ENCODE measurements around the gene SLC35A1.

Gene SLC35A1

DNA sequence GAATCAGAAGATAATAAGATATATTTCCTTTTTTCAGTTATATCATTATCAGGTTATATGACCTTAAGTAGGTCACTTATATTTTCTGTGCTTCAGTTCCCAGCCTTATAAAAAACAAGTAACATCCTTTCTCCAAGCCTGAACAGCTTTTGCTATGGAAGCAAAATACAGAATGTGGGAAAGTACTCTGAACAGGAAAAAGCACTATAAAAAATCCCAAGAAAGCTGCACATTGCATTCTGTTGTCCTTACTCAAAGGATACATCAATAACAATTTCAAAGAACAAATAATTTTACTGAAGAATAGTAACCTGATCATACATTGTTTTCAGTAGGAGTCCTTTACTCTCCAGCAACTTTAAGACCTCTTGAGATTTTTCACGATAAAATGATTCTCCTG lies 56.4 kb downstream of the SLC35A1 start:
- H3K36me3 ChIP-seq (ENCODE audit: control insufficient read depth, insufficient read depth, low read length, severe bottlenecking): peaks cover 60% of the 10 kb centered on the region
- DNase-seq (ENCODE audit: low read depth): no peak
- H3K9ac ChIP-seq (ENCODE audit: low read length): no peak overlapping the region
- no peaks in the 10 kb centered on the region for H3K9me3 ChIP-seq (ENCODE audit: control insufficient read depth, low read length)
- no peak overlapping the region for H3K4me3 ChIP-seq (ENCODE audit: low read length)
- H3K27me3 ChIP-seq (replicated peaks; ENCODE audit: control insufficient read depth, insufficient read depth, low read length): no peaks in the 10 kb centered on the region
- no peaks in the 10 kb centered on the region for H3K4me1 ChIP-seq (ENCODE audit: control insufficient read depth, insufficient read depth, low read length)

DNA sequence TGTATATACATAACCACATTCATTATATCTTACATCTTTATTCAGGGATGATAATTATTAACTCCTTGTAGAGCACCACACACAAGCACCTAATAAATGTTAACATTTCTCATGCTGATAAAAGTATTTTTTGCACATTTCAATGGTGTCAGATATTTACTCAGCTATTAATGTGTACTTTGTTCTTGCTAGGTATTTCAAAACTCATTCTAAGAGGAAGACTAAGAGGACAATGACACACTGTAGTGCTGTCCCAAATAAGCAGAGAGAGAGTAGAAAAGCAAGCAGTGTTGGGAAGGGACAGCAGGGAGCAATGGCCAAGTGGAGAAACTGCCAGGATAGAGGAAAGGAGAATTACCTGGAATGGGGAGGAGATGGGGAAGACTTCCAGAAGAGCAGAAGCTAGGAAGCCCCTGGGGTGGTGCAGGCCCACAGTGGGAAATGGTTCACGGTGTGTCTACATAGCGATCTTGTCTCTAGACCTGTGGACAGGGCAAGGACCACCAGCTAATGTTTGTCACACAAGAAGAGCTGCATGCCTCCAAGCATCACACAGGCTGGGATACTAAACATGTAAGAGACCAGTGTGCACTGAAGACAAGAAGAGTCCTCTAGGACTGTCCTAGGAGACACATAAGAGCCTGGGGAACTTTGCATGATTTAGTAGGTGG lies 61.7 kb downstream of the SLC35A1 start:
- peaks cover 3% of the 10 kb centered on the region for H3K9me3 ChIP-seq (ENCODE audit: control insufficient read depth, low read length)
- H3K27me3 ChIP-seq (replicated peaks; ENCODE audit: control insufficient read depth, insufficient read depth, low read length): no peaks in the 10 kb centered on the region
- no peaks in the 10 kb centered on the region for H3K4me1 ChIP-seq (ENCODE audit: control insufficient read depth, insufficient read depth, low read length)
- DNase-seq (ENCODE audit: low read depth): no peak
- peaks cover 60% of the 10 kb centered on the region for H3K36me3 ChIP-seq (ENCODE audit: control insufficient read depth, insufficient read depth, low read length, severe bottlenecking)
- no peak overlapping the region for H3K4me3 ChIP-seq (ENCODE audit: low read length)
- no peak overlapping the region for H3K9ac ChIP-seq (ENCODE audit: low read length)

DNA sequence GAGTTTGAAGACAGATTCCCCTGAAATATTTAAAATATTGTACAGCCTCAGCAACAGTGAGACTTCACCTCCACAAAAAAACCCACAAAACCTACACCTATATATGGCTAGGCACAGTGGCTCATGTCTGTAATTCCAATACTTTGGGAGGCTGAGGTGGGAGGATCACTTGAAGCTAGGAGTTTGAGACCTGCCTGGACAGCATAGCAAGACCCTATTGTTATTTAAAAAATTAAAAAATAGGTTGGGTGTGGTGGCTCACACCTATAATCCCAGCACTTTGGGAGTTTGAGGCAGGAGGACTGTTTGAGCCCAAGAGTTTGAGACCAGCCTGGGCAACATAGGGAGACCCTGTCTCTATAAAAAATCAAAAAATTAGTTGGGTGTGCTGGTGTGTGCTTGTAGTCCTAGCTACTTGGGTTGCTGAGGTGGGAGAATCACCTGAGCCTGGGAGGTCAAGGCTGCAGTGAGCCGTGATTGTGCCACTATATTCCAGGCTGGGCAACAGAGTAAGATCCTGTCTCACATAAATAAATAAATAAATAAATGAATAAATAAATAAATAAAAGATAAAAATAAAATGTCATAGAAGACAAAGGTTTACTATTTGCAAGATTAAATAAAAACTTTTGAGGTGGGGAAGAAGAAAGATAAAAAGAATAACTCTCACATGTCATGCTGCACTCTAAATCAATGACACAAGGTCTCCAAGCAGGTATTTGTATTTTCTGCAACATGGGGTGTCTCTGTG lies 65.9 kb downstream of the SLC35A1 start:
- Histone ChIP-seq H3K27me3 (replicated peaks; ENCODE audit: control insufficient read depth, insufficient read depth, low read length) (no peaks in the 10 kb centered on the region), H3K9ac (ENCODE audit: low read length) (no peak overlapping the region), H3K4me1 (ENCODE audit: control insufficient read depth, insufficient read depth, low read length) (no peaks in the 10 kb centered on the region), H3K4me3 (ENCODE audit: low read length) (no peak overlapping the region), H3K36me3 (ENCODE audit: control insufficient read depth, insufficient read depth, low read length, severe bottlenecking) (peaks cover 67% of the 10 kb centered on the region), H3K9me3 (ENCODE audit: control insufficient read depth, low read length) (peaks cover 6% of the 10 kb centered on the region)
- no peak for DNase-seq (ENCODE audit: low read depth)

DNA sequence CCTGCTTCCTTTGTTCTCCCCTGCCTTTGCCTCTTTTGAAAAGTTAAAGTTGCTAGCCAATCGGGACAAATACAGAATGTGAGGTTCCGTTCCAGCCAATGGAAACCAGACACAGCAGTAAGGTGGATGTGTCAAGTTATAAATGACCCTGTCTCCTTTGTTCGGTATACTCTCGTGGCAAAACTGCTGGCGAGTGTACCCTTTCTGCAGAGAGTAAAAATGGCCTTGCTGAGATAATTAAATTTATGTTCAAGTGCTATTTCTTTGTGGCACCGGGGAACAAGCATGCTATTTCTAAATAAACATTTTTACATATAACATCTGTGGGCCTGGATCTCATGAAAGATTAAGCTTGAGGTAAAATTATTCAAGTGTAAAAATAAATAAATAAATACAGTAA lies 66.8 kb downstream of the SLC35A1 start:
- no peak for DNase-seq (ENCODE audit: low read depth)
- Histone ChIP-seq H3K36me3 (ENCODE audit: control insufficient read depth, insufficient read depth, low read length, severe bottlenecking) (peaks cover 69% of the 10 kb centered on the region), H3K4me3 (ENCODE audit: low read length) (no peak overlapping the region), H3K4me1 (ENCODE audit: control insufficient read depth, insufficient read depth, low read length) (no peaks in the 10 kb centered on the region), H3K9me3 (ENCODE audit: control insufficient read depth, low read length) (peaks cover 6% of the 10 kb centered on the region), H3K27me3 (replicated peaks; ENCODE audit: control insufficient read depth, insufficient read depth, low read length) (no peaks in the 10 kb centered on the region), H3K9ac (ENCODE audit: low read length) (no peak overlapping the region)

DNA sequence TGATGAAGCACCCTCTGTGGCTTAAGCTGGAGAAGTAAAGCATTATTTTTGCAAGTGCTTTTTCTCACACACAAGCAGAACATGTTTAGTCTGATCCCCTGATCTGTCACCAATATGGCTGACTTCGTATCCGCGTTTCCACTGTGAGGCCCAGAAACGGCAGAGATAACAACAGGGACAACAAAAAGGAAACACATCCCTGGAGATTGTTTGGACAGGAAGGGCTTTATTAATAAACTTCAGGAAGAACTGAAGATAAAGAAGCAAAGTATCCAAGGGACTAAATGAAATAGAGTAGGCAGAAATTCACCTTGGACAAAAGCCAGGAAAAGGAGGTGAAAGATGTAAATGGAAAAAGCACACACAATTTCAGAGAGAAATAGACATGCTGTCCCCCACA lies 67.8 kb downstream of the SLC35A1 start:
- no peak for DNase-seq (ENCODE audit: low read depth)
- no peaks in the 10 kb centered on the region for H3K4me1 ChIP-seq (ENCODE audit: control insufficient read depth, insufficient read depth, low read length)
- H3K36me3 ChIP-seq (ENCODE audit: control insufficient read depth, insufficient read depth, low read length, severe bottlenecking): peaks cover 71% of the 10 kb centered on the region
- H3K9ac ChIP-seq (ENCODE audit: low read length): no peak overlapping the region
- H3K27me3 ChIP-seq (replicated peaks; ENCODE audit: control insufficient read depth, insufficient read depth, low read length): no peaks in the 10 kb centered on the region
- H3K9me3 ChIP-seq (ENCODE audit: control insufficient read depth, low read length): peaks cover 6% of the 10 kb centered on the region
- no peak overlapping the region for H3K4me3 ChIP-seq (ENCODE audit: low read length)

DNA sequence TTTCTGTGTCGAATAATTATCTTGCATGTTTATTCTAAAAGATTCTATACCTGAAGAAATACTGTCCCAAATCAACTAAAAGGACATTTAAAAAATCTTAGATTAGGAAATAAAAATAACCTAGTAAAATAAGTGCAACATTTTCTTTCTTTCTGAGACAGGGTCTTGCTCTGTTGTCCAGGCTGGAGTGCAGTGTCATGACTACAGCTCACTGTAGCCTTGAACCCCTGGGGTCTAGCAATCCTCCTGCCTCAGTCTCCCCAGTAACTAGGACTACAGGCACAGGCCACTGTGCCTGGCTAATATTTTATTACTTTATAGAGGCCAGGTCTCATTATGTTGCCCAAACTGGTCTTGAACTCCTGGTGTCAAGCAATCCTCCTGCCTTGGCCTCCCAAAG lies 68.3 kb downstream of the SLC35A1 start:
- Histone ChIP-seq H3K9me3 (ENCODE audit: control insufficient read depth, low read length) (peaks cover 6% of the 10 kb centered on the region), H3K36me3 (ENCODE audit: control insufficient read depth, insufficient read depth, low read length, severe bottlenecking) (peaks cover 74% of the 10 kb centered on the region)

DNA sequence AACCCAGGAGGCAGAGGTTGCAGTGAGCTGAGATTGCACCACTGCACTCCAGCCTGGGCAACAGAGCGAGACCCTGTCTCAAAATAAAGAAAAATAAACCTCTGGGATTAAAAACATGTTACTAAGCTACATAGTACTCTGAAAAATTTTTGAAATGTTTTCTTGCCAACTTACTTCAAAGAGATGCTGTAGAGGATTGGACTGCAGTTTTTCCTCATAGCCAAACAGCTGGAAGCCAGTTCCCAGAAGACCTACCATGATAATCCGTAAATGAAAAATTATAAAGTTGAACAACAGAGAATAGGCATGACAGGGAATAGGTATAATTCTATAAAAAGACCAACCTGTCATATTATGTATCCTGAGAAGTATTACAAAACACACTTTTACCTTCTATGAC lies 69.0 kb downstream of the SLC35A1 start:
- H3K9me3 ChIP-seq (ENCODE audit: control insufficient read depth, low read length): peaks cover 6% of the 10 kb centered on the region
- DNase-seq (ENCODE audit: low read depth): peak; percentile 6
- no peak overlapping the region for H3K4me3 ChIP-seq (ENCODE audit: low read length)
- H3K36me3 ChIP-seq (ENCODE audit: control insufficient read depth, insufficient read depth, low read length, severe bottlenecking): peaks cover 78% of the 10 kb centered on the region
- no peak overlapping the region for H3K9ac ChIP-seq (ENCODE audit: low read length)
- no peaks in the 10 kb centered on the region for H3K27me3 ChIP-seq (replicated peaks; ENCODE audit: control insufficient read depth, insufficient read depth, low read length)
- peaks cover 2% of the 10 kb centered on the region for H3K4me1 ChIP-seq (ENCODE audit: control insufficient read depth, insufficient read depth, low read length)

More for the DNA sequence above, 68.3 kb downstream of the SLC35A1 start:
- no peak for DNase-seq (ENCODE audit: low read depth)
- no peak overlapping the region for H3K9ac ChIP-seq (ENCODE audit: low read length)
- no peak overlapping the region for H3K4me3 ChIP-seq (ENCODE audit: low read length)
- H3K4me1 ChIP-seq (ENCODE audit: control insufficient read depth, insufficient read depth, low read length): no peaks in the 10 kb centered on the region
- H3K27me3 ChIP-seq (replicated peaks; ENCODE audit: control insufficient read depth, insufficient read depth, low read length): no peaks in the 10 kb centered on the region

DNA sequence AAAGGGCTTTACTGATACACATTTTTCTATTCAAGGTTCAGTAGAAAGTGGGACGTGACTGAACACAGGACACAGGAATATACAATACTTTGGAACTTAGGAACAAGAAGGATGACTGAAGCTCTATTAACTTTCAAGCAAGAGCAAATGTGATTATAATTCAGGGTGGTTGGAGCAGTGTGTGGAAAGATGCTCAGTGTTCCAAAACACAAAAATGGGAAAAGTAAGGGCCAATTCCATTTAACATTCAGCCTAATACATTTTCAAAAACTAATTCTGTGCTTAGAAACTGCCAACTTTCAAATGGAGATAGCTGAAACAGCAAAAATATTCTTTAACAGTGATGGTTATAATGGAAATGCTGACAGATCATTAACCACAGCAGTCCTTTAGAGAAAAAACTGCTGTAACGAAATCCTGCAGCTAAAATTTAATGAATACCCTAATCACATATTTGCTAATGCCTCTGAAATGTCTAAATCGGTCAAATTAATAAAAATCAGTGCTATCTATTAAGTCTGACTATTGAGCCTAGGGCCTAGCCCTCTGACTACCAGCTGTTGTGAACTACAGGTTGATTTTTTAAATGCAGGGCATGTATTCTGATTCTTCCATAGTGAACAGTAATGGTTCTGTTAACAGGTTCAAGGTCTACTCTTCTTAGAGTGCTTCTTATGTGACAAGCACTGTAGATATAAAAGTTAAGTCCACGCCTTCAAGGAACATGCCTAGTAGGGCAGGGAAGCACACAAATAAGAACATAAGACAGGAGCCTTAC lies 71.1 kb downstream of the SLC35A1 start:
- peaks cover 84% of the 10 kb centered on the region for H3K36me3 ChIP-seq (ENCODE audit: control insufficient read depth, insufficient read depth, low read length, severe bottlenecking)

DNA sequence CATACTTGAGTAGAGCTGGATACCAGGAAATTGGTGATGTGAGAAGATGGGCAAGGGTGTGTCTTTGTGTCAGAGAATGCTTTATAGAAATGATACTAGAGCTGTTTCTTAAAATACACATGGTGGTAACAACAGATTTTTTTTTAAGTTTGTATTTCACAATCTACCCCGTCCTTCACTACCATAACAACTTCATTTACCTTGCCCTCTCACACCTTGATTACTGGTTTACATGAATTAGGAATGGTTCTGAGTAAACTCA lies 71.6 kb downstream of the SLC35A1 start:
- no peak overlapping the region for H3K9ac ChIP-seq (ENCODE audit: low read length)
- no peaks in the 10 kb centered on the region for H3K27me3 ChIP-seq (replicated peaks; ENCODE audit: control insufficient read depth, insufficient read depth, low read length)
- DNase-seq (ENCODE audit: low read depth): no peak
- H3K9me3 ChIP-seq (ENCODE audit: control insufficient read depth, low read length): peaks cover 4% of the 10 kb centered on the region
- no peak overlapping the region for H3K4me3 ChIP-seq (ENCODE audit: low read length)
- H3K36me3 ChIP-seq (ENCODE audit: control insufficient read depth, insufficient read depth, low read length, severe bottlenecking): peaks cover 82% of the 10 kb centered on the region
- H3K4me1 ChIP-seq (ENCODE audit: control insufficient read depth, insufficient read depth, low read length): peaks cover 4% of the 10 kb centered on the region

More for the DNA sequence above, 71.1 kb downstream of the SLC35A1 start:
- no peak for DNase-seq (ENCODE audit: low read depth)
- no peak overlapping the region for H3K4me3 ChIP-seq (ENCODE audit: low read length)
- peaks cover 6% of the 10 kb centered on the region for H3K9me3 ChIP-seq (ENCODE audit: control insufficient read depth, low read length)
- peaks cover 4% of the 10 kb centered on the region for H3K4me1 ChIP-seq (ENCODE audit: control insufficient read depth, insufficient read depth, low read length)
- H3K9ac ChIP-seq (ENCODE audit: low read length): no peak overlapping the region
- H3K27me3 ChIP-seq (replicated peaks; ENCODE audit: control insufficient read depth, insufficient read depth, low read length): no peaks in the 10 kb centered on the region

DNA sequence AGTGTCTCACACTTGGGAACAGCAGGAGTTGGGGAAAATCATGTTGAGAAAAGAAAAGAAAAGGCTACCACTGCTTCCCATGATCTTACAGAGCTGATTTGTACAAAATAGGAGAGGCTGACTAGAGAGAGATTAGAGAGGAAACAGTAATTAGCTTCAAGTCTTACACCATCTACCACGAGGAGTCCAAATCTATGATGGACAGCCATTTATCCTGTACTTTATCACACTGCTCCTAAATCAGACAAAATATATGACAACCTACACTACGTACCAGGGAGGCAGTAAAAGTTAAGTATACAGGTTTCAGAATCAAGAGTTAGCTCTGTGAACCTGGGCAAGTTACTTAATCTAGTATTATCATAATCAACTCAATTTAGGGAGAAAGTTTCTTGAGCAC lies 79.0 kb downstream of the SLC35A1 start:
- H3K36me3 ChIP-seq (ENCODE audit: control insufficient read depth, insufficient read depth, low read length, severe bottlenecking): peaks cover 75% of the 10 kb centered on the region
- H3K4me1 ChIP-seq (ENCODE audit: control insufficient read depth, insufficient read depth, low read length): peaks cover 14% of the 10 kb centered on the region
- H3K27me3 ChIP-seq (replicated peaks; ENCODE audit: control insufficient read depth, insufficient read depth, low read length): no peaks in the 10 kb centered on the region
- no peak overlapping the region for H3K4me3 ChIP-seq (ENCODE audit: low read length)
- no peak for DNase-seq (ENCODE audit: low read depth)
- no peak overlapping the region for H3K9ac ChIP-seq (ENCODE audit: low read length)
- no peaks in the 10 kb centered on the region for H3K9me3 ChIP-seq (ENCODE audit: control insufficient read depth, low read length)

DNA sequence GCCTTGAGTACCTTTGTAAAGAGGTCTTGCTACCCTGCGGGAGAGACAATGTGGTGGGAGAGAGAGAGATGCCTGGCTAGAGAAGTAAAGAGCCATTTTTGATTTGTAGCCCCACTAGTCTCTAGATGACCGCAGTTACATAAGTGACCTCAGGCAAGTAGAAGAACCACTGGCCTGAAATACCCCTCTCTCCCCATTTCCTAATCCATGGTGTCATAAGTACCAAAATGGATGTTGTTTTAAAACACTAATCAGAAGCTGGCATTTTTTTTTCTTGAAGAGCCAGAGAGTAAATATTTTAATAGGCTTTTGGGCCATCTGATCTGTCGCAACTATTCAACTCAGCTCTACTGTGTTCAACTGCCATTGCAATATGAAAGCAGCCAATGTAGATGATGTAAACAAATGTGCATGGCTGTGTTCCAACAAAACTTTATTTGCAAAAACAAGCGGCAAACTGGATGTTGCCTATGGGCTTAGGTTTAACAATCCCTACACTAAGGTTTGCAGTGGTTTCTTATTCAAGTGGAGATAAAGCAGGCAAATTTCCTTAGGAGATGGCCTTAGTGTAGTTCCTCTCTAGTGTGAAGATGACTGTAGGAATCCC lies 80.5 kb downstream of the SLC35A1 start:
- Histone ChIP-seq H3K9ac (ENCODE audit: low read length) (no peak overlapping the region), H3K4me1 (ENCODE audit: control insufficient read depth, insufficient read depth, low read length) (peaks cover 14% of the 10 kb centered on the region), H3K27me3 (replicated peaks; ENCODE audit: control insufficient read depth, insufficient read depth, low read length) (no peaks in the 10 kb centered on the region), H3K4me3 (ENCODE audit: low read length) (no peak overlapping the region), H3K9me3 (ENCODE audit: control insufficient read depth, low read length) (no peaks in the 10 kb centered on the region), H3K36me3 (ENCODE audit: control insufficient read depth, insufficient read depth, low read length, severe bottlenecking) (peaks cover 69% of the 10 kb centered on the region)
- peak; percentile 19 for DNase-seq (ENCODE audit: low read depth)
